CD8-positive, alpha-beta memory T cell (primary cell): ENCODE data around the gene SLC11A1. TPM values are rescaled to one million over a fixed set of nuclear protein-coding genes. Genes with fewer than 3 reads are reported as not detected.

Experiments
- CTCF ChIA-PET: fragments of 350-600 bp; sonication (Branson Sonifier 250); formaldehyde crosslinking; loops from one replicate; lab custom pipeline; 2021; ENCODE audit warnings: antibody characterized with exemption; lab: Charles Lee
- POLR2A ChIA-PET: fragments of 350-600 bp; sonication (Branson Sonifier 250); formaldehyde crosslinking; loops from one replicate; lab custom pipeline; 2021; ENCODE audit warnings: antibody characterized with exemption; lab: Charles Lee
- DNase-seq, 5 donors: peaks; one replicate each; pipeline versions ENCODE4 v3.0.0 to v3.0.0-alpha.2; 2020 to 2022; ENCODE audit warnings: mixed read lengths in 1 of 5
- H3K27ac ChIP-seq: one replicate; pipeline ENCODE4 v1.7.0; 2013; ENCODE audit warnings: low read depth, mild to moderate bottlenecking, low read length, moderate library complexity
- H3K27me3 ChIP-seq: 2 replicates; pipeline ENCODE4 v1.7.0; 2013; ENCODE audit warnings: low read length, mild to moderate bottlenecking; ENCODE audit not compliant: insufficient read depth, poor library complexity, severe bottlenecking
- H3K36me3 ChIP-seq: 2 replicates; pipeline ENCODE4 v1.7.0; 2013; ENCODE audit warnings: mild to moderate bottlenecking, low read length, moderate library complexity; ENCODE audit not compliant: insufficient read depth
- H3K4me1 ChIP-seq: 2 replicates; pipeline ENCODE4 v1.7.0; 2013; ENCODE audit warnings: mild to moderate bottlenecking, low read length, moderate library complexity; ENCODE audit not compliant: insufficient read depth
- H3K4me3 ChIP-seq: 2 replicates; pipeline ENCODE4 v1.7.0; 2013; ENCODE audit warnings: mild to moderate bottlenecking, low read length
- H3K9me3 ChIP-seq: 2 replicates; pipeline ENCODE4 v1.7.0; 2013; ENCODE audit warnings: mild to moderate bottlenecking, low read length
- H3K27ac Mint-ChIP-seq, 8 donors: one replicate each; pipeline ENCODE4 v1.8.0; 2020 to 2021; ENCODE audit warnings: mixed read lengths in 8 of 8, mild to moderate bottlenecking in 6 of 8, inconsistent platforms in 3 of 8, moderate library complexity in 3 of 8
- H3K27me3 Mint-ChIP-seq, 2 donors: one replicate each; pipeline ENCODE4 v1.8.0; 2020 to 2021; ENCODE audit warnings: mixed read lengths in 2 of 2, mild to moderate bottlenecking in 1 of 2, moderate library complexity in 1 of 2
- H3K36me3 Mint-ChIP-seq, 3 donors: one replicate each; pipeline ENCODE4 v1.8.0; 2020 to 2021; ENCODE audit warnings: mixed read lengths in 3 of 3, inconsistent platforms in 1 of 3, mild to moderate bottlenecking in 1 of 3
- H3K4me1 Mint-ChIP-seq, 3 donors: one replicate each; pipeline ENCODE4 v1.8.0; 2020 to 2021; ENCODE audit warnings: mixed read lengths in 3 of 3, inconsistent platforms in 1 of 3, mild to moderate bottlenecking in 1 of 3
- H3K4me3 Mint-ChIP-seq, 7 donors: one replicate each; pipeline ENCODE4 v1.8.0; 2020 to 2021; ENCODE audit warnings: mixed read lengths in 7 of 7, mild to moderate bottlenecking in 6 of 7, moderate library complexity in 4 of 7, inconsistent platforms in 2 of 7
- H3K9me3 Mint-ChIP-seq, 5 donors: one replicate each; pipeline ENCODE4 v1.8.0; 2020 to 2022; ENCODE audit warnings: mixed read lengths in 5 of 5, mild to moderate bottlenecking in 3 of 5, moderate library complexity in 2 of 5, inconsistent platforms in 1 of 5
- polyA plus RNA-seq: library from polyadenylated mRNA; unstranded; fragments of 300-500 nt; fragmentation: Illumina TruSeq; gene quantifications from one replicate; pipeline ENCODE4 v1.2.3, GENCODE V29; 2021
- total RNA-seq, 2 experiments: library from RNA; stranded (reverse); gene quantifications; one replicate each; pipeline ENCODE4 v1.2.3, GENCODE V29; 2021

SLC11A1 gene
- total and polyA plus RNA-seq, 3 experiments from 2014 or later: 0.32 to 2.1 (median 1.1) TPM

DNA sequence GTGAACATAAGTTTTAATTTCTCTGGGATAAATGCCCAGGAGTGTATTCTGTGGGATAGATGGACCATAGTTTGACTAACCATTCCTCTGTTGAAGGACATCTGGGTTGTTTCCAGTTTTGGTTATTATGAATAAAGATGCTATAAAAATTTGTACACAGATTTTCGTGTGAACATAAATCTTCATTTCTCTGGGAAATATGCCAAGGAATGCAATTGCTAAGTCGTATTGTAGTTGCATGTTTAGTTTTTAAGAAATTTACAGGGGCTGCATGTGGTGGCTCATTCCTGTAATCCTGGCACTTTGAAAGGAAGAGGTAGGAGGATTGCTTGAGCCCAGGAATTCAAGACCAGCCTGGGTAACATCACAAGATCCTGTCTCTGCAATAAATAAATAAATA, 6.9 kb upstream of the SLC11A1 start:
- no peak for DNase-seq
- Mint-ChIP-seq H3K9me3 (no peaks in the 10 kb centered on the region), H3K27ac (no peak overlapping the region), H3K36me3 (no peaks in the 10 kb centered on the region), H3K27me3 (no peaks in the 10 kb centered on the region), H3K4me3 (no peak overlapping the region), H3K4me1 (peaks cover 0 to 1% (median 1%) of the 10 kb centered on the region in 3 donors)
- no peak overlapping the region for H3K27ac ChIP-seq
- no peaks in the 10 kb centered on the region for H3K36me3 ChIP-seq
- H3K9me3 ChIP-seq: no peaks in the 10 kb centered on the region
- no peaks in the 10 kb centered on the region for H3K27me3 ChIP-seq
- H3K4me3 ChIP-seq: no peak overlapping the region
- POLR2A ChIA-PET: interaction anchor here (0.9 kb wide), 1 partner anchor 14 kb away, joined by 3 read pairs; no protein-coding TSS in a partner anchor
- no peaks in the 10 kb centered on the region for H3K4me1 ChIP-seq
- CTCF ChIA-PET: no interaction called here

DNA sequence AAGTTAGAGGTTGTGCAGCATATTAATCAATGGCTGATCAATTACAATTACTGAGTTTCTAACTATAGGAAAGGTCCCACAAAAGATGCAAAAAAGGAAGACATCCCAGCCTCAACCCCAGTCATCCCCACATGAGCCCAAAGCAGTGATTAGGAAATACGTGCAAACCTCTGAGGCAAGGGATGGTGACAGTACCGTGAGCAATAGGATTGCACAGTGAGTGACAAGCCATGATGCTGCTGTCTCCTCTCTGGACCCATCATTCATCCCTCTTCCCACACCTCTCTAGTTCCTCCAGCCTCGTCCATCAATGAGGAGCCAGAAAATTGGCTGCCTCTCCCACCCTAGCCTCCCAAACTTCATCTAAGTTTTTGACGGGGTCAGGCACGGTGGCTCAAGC, 4.0 kb upstream of the SLC11A1 start:
- Mint-ChIP-seq H3K4me3 (no peak overlapping the region), H3K9me3 (no peaks in the 10 kb centered on the region), H3K27me3 (peaks cover 0 to 3% of the 10 kb centered on the region in 2 donors), H3K36me3 (no peaks in the 10 kb centered on the region), H3K4me1 (peaks cover 0 to 6% (median 5%) of the 10 kb centered on the region in 3 donors), H3K27ac (peak overlapping the region in 1 of 8 donors; percentile 26)
- no peak overlapping the region for H3K27ac ChIP-seq
- H3K4me1 ChIP-seq: no peaks in the 10 kb centered on the region
- H3K9me3 ChIP-seq: no peaks in the 10 kb centered on the region
- no peak for DNase-seq
- ChIA-PET POLR2A (no interaction called here), CTCF (interaction anchor here (0.9 to 1.1 kb wide), 2 partner anchors 15 to 104 kb away, joined by 3 read pairs; no protein-coding TSS in a partner anchor)
- no peaks in the 10 kb centered on the region for H3K27me3 ChIP-seq
- no peaks in the 10 kb centered on the region for H3K36me3 ChIP-seq
- H3K4me3 ChIP-seq: no peak overlapping the region

DNA sequence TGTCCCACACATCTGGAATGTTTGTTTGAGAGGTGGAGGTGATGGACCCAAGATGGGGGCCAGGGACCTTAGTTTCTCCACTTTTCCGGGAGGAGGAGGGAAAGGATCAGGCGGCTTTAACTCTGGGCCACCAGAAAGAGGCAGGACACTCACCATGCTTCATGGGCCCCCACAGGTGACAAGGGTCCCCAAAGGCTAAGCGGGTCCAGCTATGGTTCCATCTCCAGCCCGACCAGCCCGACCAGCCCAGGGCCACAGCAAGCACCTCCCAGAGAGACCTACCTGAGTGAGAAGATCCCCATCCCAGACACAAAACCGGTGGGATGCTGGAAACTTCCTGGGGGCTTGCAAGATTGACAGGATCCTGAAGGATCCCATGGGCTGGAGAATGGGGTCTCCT, 712 bp downstream of the SLC11A1 start:
- Histone ChIP-seq H3K36me3 (no peaks in the 10 kb centered on the region), H3K9me3 (no peaks in the 10 kb centered on the region), H3K4me3 (no peak overlapping the region), H3K4me1 (no peaks in the 10 kb centered on the region), H3K27ac (no peak overlapping the region), H3K27me3 (no peaks in the 10 kb centered on the region)
- peaks cover 4 to 11% (median 11%) of the 10 kb centered on the region in 3 donors for H3K4me1 Mint-ChIP-seq
- no peaks in the 10 kb centered on the region for H3K36me3 Mint-ChIP-seq
- no peak overlapping the region for H3K27ac Mint-ChIP-seq
- H3K27me3 Mint-ChIP-seq: peaks cover 4 to 5% of the 10 kb centered on the region in 2 donors
- CTCF ChIA-PET: interaction anchor here (0.8 to 1.4 kb wide), 2 partner anchors 12 to 13 kb away, joined by 3 read pairs; no protein-coding TSS in a partner anchor
- no peak overlapping the region for H3K4me3 Mint-ChIP-seq
- POLR2A ChIA-PET: no interaction called here
- H3K9me3 Mint-ChIP-seq: no peaks in the 10 kb centered on the region
- DNase-seq: no peak

DNA sequence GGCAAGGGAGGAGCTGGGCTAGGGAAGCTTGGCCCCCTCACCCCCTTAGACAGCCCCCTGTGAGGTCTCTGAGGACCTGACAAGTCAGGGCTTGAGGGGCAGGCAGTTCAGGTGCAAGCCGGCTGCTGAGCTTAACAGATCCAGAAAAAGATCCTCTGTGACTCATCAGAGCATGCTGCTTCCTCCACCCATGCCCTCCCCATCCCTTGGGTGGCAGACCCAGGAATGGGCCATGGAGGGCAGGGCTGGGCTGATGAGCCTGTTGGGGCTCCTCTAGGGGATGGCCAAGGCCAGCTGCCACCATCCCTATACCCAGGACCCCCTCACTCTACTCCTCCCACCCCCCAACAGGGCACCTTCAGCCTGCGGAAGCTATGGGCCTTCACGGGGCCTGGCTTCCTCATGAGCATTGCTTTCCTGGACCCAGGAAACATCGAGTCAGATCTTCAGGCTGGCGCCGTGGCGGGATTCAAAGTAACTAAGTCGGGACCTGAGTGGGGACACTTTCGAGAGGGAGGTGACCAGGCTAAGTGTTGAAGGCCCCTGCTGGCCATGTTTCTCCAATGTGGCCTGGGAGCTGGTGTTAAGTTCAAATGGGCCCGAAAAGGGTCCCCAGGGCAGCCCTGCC, 1.9 kb downstream of the SLC11A1 start:
- POLR2A ChIA-PET: no interaction called here
- no peaks in the 10 kb centered on the region for H3K36me3 Mint-ChIP-seq
- no peak overlapping the region for H3K4me3 ChIP-seq

DNA sequence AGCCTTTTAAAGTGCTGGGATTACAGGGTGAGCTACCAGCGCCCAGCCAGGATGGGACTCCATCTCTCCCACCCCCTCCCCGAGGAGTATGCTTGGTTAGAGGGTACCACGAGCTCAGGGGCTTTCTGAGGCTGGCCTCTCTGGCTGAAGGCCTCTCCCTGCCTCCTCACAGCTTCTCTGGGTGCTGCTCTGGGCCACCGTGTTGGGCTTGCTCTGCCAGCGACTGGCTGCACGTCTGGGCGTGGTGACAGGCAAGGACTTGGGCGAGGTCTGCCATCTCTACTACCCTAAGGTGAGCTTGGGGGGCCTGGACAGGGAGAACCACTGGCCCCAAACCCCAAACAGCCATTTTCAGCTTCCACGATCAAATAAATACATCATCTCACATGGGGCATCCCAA, 2.9 kb downstream of the SLC11A1 start:
- Mint-ChIP-seq H3K4me3 (no peak overlapping the region), H3K27me3 (peaks cover 4 to 5% of the 10 kb centered on the region in 2 donors), H3K4me1 (peaks cover 4 to 11% (median 11%) of the 10 kb centered on the region in 3 donors), H3K27ac (no peak overlapping the region), H3K9me3 (no peaks in the 10 kb centered on the region), H3K36me3 (no peaks in the 10 kb centered on the region)
- ChIA-PET POLR2A (no interaction called here), CTCF (interaction anchor here (1.2 to 1.7 kb wide), 2 partner anchors 11 to 28 kb away, joined by 5 read pairs; partner anchors contain the start of gene CATIP)
- H3K4me3 ChIP-seq: no peak overlapping the region
- DNase-seq: no peak
- no peaks in the 10 kb centered on the region for H3K9me3 ChIP-seq
- no peak overlapping the region for H3K27ac ChIP-seq
- no peaks in the 10 kb centered on the region for H3K4me1 ChIP-seq
- H3K27me3 ChIP-seq: no peaks in the 10 kb centered on the region
- no peaks in the 10 kb centered on the region for H3K36me3 ChIP-seq

More for the DNA sequence above, 1.9 kb downstream of the SLC11A1 start:
- Histone ChIP-seq H3K36me3 (no peaks in the 10 kb centered on the region), H3K9me3 (no peaks in the 10 kb centered on the region), H3K4me1 (no peaks in the 10 kb centered on the region), H3K27me3 (no peaks in the 10 kb centered on the region), H3K27ac (no peak overlapping the region)
- Mint-ChIP-seq H3K9me3 (no peaks in the 10 kb centered on the region), H3K4me1 (peaks cover 4 to 11% (median 11%) of the 10 kb centered on the region in 3 donors), H3K27ac (peak overlapping the region in 1 of 8 donors; percentile 89), H3K27me3 (peaks cover 4 to 5% of the 10 kb centered on the region in 2 donors), H3K4me3 (no peak overlapping the region)
- CTCF ChIA-PET: interaction anchor here (0.7 to 1.7 kb wide), 3 partner anchors 12 to 82 kb away, joined by 3 to 5 read pairs (median 3); partner anchors contain the start of gene CATIP
- no peak for DNase-seq

DNA sequence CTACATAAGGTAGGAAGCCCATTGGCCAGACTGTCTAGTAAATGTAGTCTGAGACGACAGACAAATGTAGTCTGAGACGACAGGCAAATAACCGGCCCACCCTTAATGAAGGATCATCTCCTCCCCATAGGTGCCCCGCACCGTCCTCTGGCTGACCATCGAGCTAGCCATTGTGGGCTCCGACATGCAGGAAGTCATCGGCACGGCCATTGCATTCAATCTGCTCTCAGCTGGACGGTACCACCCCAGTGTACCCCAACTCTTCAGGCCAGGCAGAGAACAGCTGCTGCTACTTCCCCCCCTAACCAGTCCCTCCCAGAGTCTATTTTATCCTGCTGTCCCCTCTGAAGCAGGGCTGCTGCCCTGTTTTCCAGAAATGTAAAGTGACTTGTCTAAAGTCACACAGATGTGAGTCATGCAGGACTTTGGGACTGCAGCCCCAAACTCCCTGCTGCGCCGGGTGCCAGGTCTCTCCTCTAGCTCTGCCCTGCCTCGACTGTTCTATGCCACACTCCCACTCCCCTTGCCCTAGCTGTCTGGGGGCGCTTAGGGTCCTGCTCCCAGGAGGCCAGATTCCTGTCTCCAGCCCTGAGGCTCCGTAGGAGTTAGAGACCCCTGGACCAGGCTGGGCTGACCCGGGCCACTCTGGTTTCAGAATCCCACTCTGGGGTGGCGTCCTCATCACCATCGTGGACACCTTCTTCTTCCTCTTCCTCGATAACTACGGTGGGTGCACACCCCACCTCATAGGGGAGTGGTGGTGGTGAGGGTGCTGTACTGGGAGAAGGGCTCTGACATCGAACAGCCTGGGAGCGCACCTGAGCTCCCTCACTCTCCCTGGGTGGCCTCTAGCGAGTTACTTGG, 4.7 kb downstream of the SLC11A1 start:
- peak overlapping the region in 1 of 7 donors; percentile 63 for H3K4me3 Mint-ChIP-seq
- no peaks in the 10 kb centered on the region for H3K9me3 Mint-ChIP-seq
- POLR2A ChIA-PET: no interaction called here

DNA sequence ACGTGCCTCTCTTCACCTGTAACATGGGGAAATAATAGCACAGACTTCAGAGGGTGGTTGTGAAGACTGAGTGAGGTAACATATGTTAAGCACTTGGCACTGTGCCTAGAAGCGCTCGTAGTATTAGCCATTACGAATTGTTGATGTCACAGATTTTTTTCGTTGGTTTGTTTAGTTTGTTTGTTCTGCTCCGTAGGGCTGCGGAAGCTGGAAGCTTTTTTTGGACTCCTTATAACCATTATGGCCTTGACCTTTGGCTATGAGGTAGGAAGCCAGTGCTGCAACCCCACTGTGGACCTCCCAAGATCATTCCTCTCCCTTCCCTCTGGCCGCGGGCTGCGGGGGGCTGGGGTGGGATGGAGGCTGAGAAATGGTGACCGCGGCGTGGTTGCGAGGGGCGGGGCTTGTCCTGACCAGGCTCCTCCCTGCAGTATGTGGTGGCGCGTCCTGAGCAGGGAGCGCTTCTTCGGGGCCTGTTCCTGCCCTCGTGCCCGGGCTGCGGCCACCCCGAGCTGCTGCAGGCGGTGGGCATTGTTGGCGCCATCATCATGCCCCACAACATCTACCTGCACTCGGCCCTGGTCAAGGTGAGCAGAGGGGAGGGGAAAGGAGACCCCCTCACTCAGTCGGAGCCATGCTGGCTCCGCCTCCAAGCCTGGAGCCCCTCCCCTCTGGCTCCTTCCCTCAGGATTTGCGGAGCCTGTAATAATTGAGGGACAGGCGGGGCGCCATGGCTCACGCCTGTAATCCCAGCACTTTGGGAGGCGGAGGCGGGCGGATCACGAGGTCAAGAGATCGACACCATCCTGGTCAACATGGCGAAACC, 5.5 kb downstream of the SLC11A1 start:
- DNase-seq: peak in 1 of 5 donors; percentile 48
- peak overlapping the region in 3 of 8 donors; percentile 12 to 85 (median 41) for H3K27ac Mint-ChIP-seq
- H3K27me3 Mint-ChIP-seq: peaks cover 2 to 5% of the 10 kb centered on the region in 2 donors
- H3K9me3 ChIP-seq: no peaks in the 10 kb centered on the region
- H3K9me3 Mint-ChIP-seq: no peaks in the 10 kb centered on the region
- POLR2A ChIA-PET: no interaction called here
- H3K4me1 ChIP-seq: no peaks in the 10 kb centered on the region
- no peaks in the 10 kb centered on the region for H3K36me3 ChIP-seq
- H3K27ac ChIP-seq: no peak overlapping the region
- peak overlapping the region in 1 of 7 donors; percentile 63 for H3K4me3 Mint-ChIP-seq
- CTCF ChIA-PET: no interaction called here
- H3K4me1 Mint-ChIP-seq: peaks cover 4 to 6% (median 5%) of the 10 kb centered on the region in 3 donors
- H3K4me3 ChIP-seq: no peak overlapping the region
- H3K36me3 Mint-ChIP-seq: no peaks in the 10 kb centered on the region
- no peaks in the 10 kb centered on the region for H3K27me3 ChIP-seq

More for the DNA sequence above, 4.7 kb downstream of the SLC11A1 start:
- DNase-seq: no peak
- CTCF ChIA-PET: interaction anchor here (1.2 kb wide), 1 partner anchor 10 kb away, joined by 5 read pairs; no protein-coding TSS in a partner anchor
- peaks cover 4 to 5% of the 10 kb centered on the region in 2 donors for H3K27me3 Mint-ChIP-seq
- H3K27ac Mint-ChIP-seq: peak overlapping the region in 2 of 8 donors; percentile 41 to 85
- Histone ChIP-seq H3K4me3 (no peak overlapping the region), H3K27ac (no peak overlapping the region), H3K36me3 (no peaks in the 10 kb centered on the region), H3K9me3 (no peaks in the 10 kb centered on the region), H3K4me1 (no peaks in the 10 kb centered on the region), H3K27me3 (no peaks in the 10 kb centered on the region)
- H3K36me3 Mint-ChIP-seq: no peaks in the 10 kb centered on the region
- peaks cover 4 to 7% (median 7%) of the 10 kb centered on the region in 3 donors for H3K4me1 Mint-ChIP-seq
